WTC11 (cell line): ENCODE measurements around the gene OIT3. TPM values are rescaled to one million over a fixed set of nuclear protein-coding genes. Genes with fewer than 3 reads are reported as not detected.

ENCODE experiments used
- ATAC-seq: fragments of 200-7000 bp; cut with Tn5 transposase; 2 replicates; pipeline ENCODE4 v1.10.0; 2021; ENCODE audit warnings: mild to moderate bottlenecking, moderate library complexity
- CTCF ChIA-PET: fragments of 300-600 bp; sonication (Branson Sonifier 250); formaldehyde crosslinking; loops from one replicate; lab custom pipeline; 2021; ENCODE audit warnings: antibody characterized with exemption; lab: Charles Lee
- POLR2A ChIA-PET: fragments of 350-600 bp; sonication (Branson Sonifier 250); formaldehyde crosslinking; loops from one replicate; lab custom pipeline; 2021; ENCODE audit warnings: antibody characterized with exemption; lab: Charles Lee
- DNase-seq: peaks from one replicate; pipeline ENCODE4 v3.0.0; 2021; ENCODE audit warnings: low spot score
- H3K27ac Mint-ChIP-seq: 2 replicates; pipeline ENCODE4 v1.8.0; 2021; ENCODE audit warnings: mixed read lengths
- H3K27me3 Mint-ChIP-seq: 2 replicates; pipeline ENCODE4 v1.8.0; 2021; ENCODE audit warnings: low read depth, mild to moderate bottlenecking, moderate library complexity, mixed read lengths
- H3K36me3 Mint-ChIP-seq: 2 replicates; pipeline ENCODE4 v1.8.0; 2021; ENCODE audit warnings: mixed read lengths
- H3K4me1 Mint-ChIP-seq: 2 replicates; pipeline ENCODE4 v1.8.0; 2022; ENCODE audit warnings: mixed read lengths
- H3K4me3 Mint-ChIP-seq: 2 replicates; pipeline ENCODE4 v1.8.0; 2021; ENCODE audit warnings: mild to moderate bottlenecking, moderate library complexity, mixed read lengths
- H3K9me3 Mint-ChIP-seq: 2 replicates; pipeline ENCODE4 v1.8.0; 2021; ENCODE audit warnings: mixed read lengths
- ATF6 ChIP-seq: sonication (generic); formaldehyde crosslinking; IDR thresholded peaks from 2 replicates; pipeline ENCODE4 v1.8.1; 2023; ENCODE audit warnings: mild to moderate bottlenecking, missing genetic modification reagents
- CTCF ChIP-seq: fragments of 200-600 bp; IDR thresholded peaks from 2 replicates; pipeline ENCODE4 v1.8.0; 2022; ENCODE audit warnings: antibody characterized with exemption
- ESRRA ChIP-seq: sonication (generic); formaldehyde crosslinking; IDR thresholded peaks from 2 replicates; pipeline ENCODE4 v1.8.1; 2022; ENCODE audit warnings: mild to moderate bottlenecking, missing genetic modification reagents, borderline replicate concordance
- ETV6 ChIP-seq: sonication (generic); formaldehyde crosslinking; IDR thresholded peaks from 2 replicates; pipeline ENCODE4 v1.8.1; 2022; ENCODE audit warnings: mild to moderate bottlenecking, missing genetic modification reagents
- HMGA2 ChIP-seq: fragments of 250-450 bp; sonication (Bioruptor Pico); IDR thresholded peaks from 2 replicates; pipeline ENCODE4 v1.4.0; 2021; ENCODE audit warnings: mild to moderate bottlenecking, moderate library complexity
- HMGXB4 ChIP-seq: sonication (generic); formaldehyde crosslinking; IDR thresholded peaks from 2 replicates; pipeline ENCODE4 v1.8.1; 2023; ENCODE audit warnings: mild to moderate bottlenecking, moderate library complexity, missing genetic modification reagents
- KAT7 ChIP-seq: sonication (generic); formaldehyde crosslinking; IDR thresholded peaks from 2 replicates; pipeline ENCODE4 v1.8.1; 2023; ENCODE audit warnings: missing genetic modification reagents, mild to moderate bottlenecking, borderline replicate concordance
- MAX ChIP-seq: sonication (generic); formaldehyde crosslinking; IDR thresholded peaks from 2 replicates; pipeline ENCODE4 v1.8.0; 2022; ENCODE audit warnings: mild to moderate bottlenecking, missing genetic modification reagents
- MXD4 ChIP-seq: fragments of 250-450 bp; sonication (Bioruptor Pico); IDR thresholded peaks from 2 replicates; pipeline ENCODE4 v1.8.0; 2021; ENCODE audit warnings: mild to moderate bottlenecking, moderate library complexity, borderline replicate concordance
- NFYB ChIP-seq: sonication (generic); formaldehyde crosslinking; conservative IDR thresholded peaks from 2 replicates; pipeline ENCODE4 v1.8.0; 2022; ENCODE audit warnings: low read depth, missing genetic modification reagents
- PRDM15 ChIP-seq: sonication (generic); formaldehyde crosslinking; IDR thresholded peaks from 2 replicates; pipeline ENCODE4 v1.8.0; 2022; ENCODE audit warnings: missing genetic modification reagents
- TCF7 ChIP-seq: sonication (generic); formaldehyde crosslinking; IDR thresholded peaks from 2 replicates; pipeline ENCODE4 v1.8.0; 2022; ENCODE audit warnings: mild to moderate bottlenecking, low read depth, missing genetic modification reagents, moderate library complexity
- TEAD4 ChIP-seq: sonication (generic); formaldehyde crosslinking; IDR thresholded peaks from 2 replicates; pipeline ENCODE4 v1.8.0; 2022; ENCODE audit warnings: mild to moderate bottlenecking, missing genetic modification reagents
- ZMAT4 ChIP-seq: fragments of 250-450 bp; sonication (Bioruptor Pico); IDR thresholded peaks from 2 replicates; pipeline ENCODE4 v1.9.0; 2021; ENCODE audit warnings: mild to moderate bottlenecking
- ZNF263 ChIP-seq: sonication (generic); formaldehyde crosslinking; IDR thresholded peaks from 2 replicates; pipeline ENCODE4 v1.8.1; 2022; ENCODE audit warnings: low read depth, mild to moderate bottlenecking, moderate library complexity, missing genetic modification reagents
- ZNF512 ChIP-seq: sonication (generic); formaldehyde crosslinking; IDR thresholded peaks from 2 replicates; pipeline ENCODE4 v1.8.1; 2022; ENCODE audit warnings: missing genetic modification reagents, borderline replicate concordance
- total RNA-seq: library from RNA; stranded (reverse); gene quantifications from 3 replicates; pipeline ENCODE4 v1.2.3, GENCODE V29; 2021

The OIT3 gene
- total RNA-seq, 1 experiment from 2014 or later: not detected

- no peak for TF ChIP-seq HMGXB4 (CRISPR knock-in tag)
Measured at GRCh38 chr10:72930276-72930675, 36.7 kb downstream of the OIT3 start (continued).

GRCh38 chr10:72932259-72933015 is 38.9 kb downstream of the OIT3 start:
- H3K4me3 Mint-ChIP-seq: no peak overlapping the region
- H3K27ac Mint-ChIP-seq: no peak overlapping the region
- CTCF ChIA-PET: no interaction called here
- no peaks in the 10 kb centered on the region for H3K9me3 Mint-ChIP-seq
- POLR2A ChIA-PET: no interaction called here
- H3K4me1 Mint-ChIP-seq: no peaks in the 10 kb centered on the region
- DNase-seq: no peak
- TF ChIP-seq HMGA2: no peak
- TF ChIP-seq ETV6 (CRISPR knock-in tag): no peak
- no peak for TF ChIP-seq KAT7 (CRISPR knock-in tag)
- TF ChIP-seq CTCF: no peak
- TF ChIP-seq TCF7: no peak
- TF ChIP-seq ATF6 (CRISPR knock-in tag): no peak
- TF ChIP-seq PRDM15 (CRISPR knock-in tag): no peak
- no peak for TF ChIP-seq MXD4 (CRISPR knock-in tag)
- TF ChIP-seq NFYB: no peak
- TF ChIP-seq, all 79 proteins: peak for 0
- Mint-ChIP-seq H3K36me3 (no peaks in the 10 kb centered on the region), H3K27me3 (no peaks in the 10 kb centered on the region)
- ATAC-seq: no peak

- no peak overlapping the region for H3K4me3 Mint-ChIP-seq
- no peak for DNase-seq
- ATAC-seq: no peak
- no peak overlapping the region for H3K27ac Mint-ChIP-seq
- no peaks in the 10 kb centered on the region for H3K27me3 Mint-ChIP-seq
- no peak for TF ChIP-seq MXD4 (CRISPR knock-in tag)
- TF ChIP-seq ZNF512 (CRISPR knock-in tag): no peak
- no peak for TF ChIP-seq MAX (CRISPR knock-in tag)
- no peak for TF ChIP-seq ZNF263 (CRISPR knock-in tag)
- no peak for TF ChIP-seq HMGXB4 (CRISPR knock-in tag)
- no peak for TF ChIP-seq ZMAT4 (CRISPR knock-in tag)
- no peak for TF ChIP-seq TEAD4 (CRISPR knock-in tag)
- TF ChIP-seq ESRRA (CRISPR knock-in tag): no peak
- H3K9me3 Mint-ChIP-seq: no peaks in the 10 kb centered on the region
- POLR2A ChIA-PET: no interaction called here
- peaks cover 5% of the 10 kb centered on the region; the same call in 1 of the 2 replicates for H3K4me1 Mint-ChIP-seq
- CTCF ChIA-PET: no interaction called here
- no peaks in the 10 kb centered on the region for H3K36me3 Mint-ChIP-seq
Measured at GRCh38 chr10:72935361-72935760, 41.8 kb downstream of the OIT3 start.
